Measurements from ENCODE around the gene TRABD2B.

TRABD2B gene

GRCh38 chr1:47907177-47907528 is 90.0 kb downstream of the TRABD2B start:
- no peak for TF ChIP-seq CTCF (IDR thresholded peaks at IDR 0.05; ENCODE audit: extremely low read depth, missing control alignments)
- DNase-seq (ENCODE audit: low spot score), result no peak

- no peak for DNase-seq (ENCODE audit: low spot score)
- TF ChIP-seq CTCF (IDR thresholded peaks at IDR 0.05; ENCODE audit: extremely low read depth, missing control alignments), result no peak
Measured at GRCh38 chr1:47906527-47907176, 90.5 kb downstream of the TRABD2B start.

GRCh38 chr1:47906009-47906432 is 91.2 kb downstream of the TRABD2B start:
- TF ChIP-seq CTCF (IDR thresholded peaks at IDR 0.05; ENCODE audit: extremely low read depth, missing control alignments), result no peak
- DNase-seq (ENCODE audit: low spot score), result no peak

GRCh38 chr1:47903723-47904122 is 93.5 kb downstream of the TRABD2B start:
- DNase-seq (ENCODE audit: low spot score), result no peak
- TF ChIP-seq CTCF (IDR thresholded peaks at IDR 0.05; ENCODE audit: extremely low read depth, missing control alignments), result no peak

GRCh38 chr1:47901001-47901575 is 96.1 kb downstream of the TRABD2B start:
- TF ChIP-seq CTCF (IDR thresholded peaks at IDR 0.05; ENCODE audit: extremely low read depth, missing control alignments), result no peak
- DNase-seq (ENCODE audit: low spot score), result no peak

GRCh38 chr1:47898133-47898845 is 98.9 kb downstream of the TRABD2B start:
- DNase-seq (ENCODE audit: low spot score), result no peak
- no peak for TF ChIP-seq CTCF (IDR thresholded peaks at IDR 0.05; ENCODE audit: extremely low read depth, missing control alignments)

All from GM20000 (cell line).